Posterior cingulate gyrus (tissue), 11 donors: Measurements from ENCODE around the gene DNAH2.

Source experiments
- DNase-seq, 10 donors: peaks; one replicate each; pipeline versions ENCODE4 v3.0.0 to v3.0.0-alpha.2; 2020 to 2021; ENCODE audit warnings: mixed read lengths in 3 of 10
- intact Hi-C: fragments of 100-400 bp; cut with DNase I; formaldehyde crosslinking; loops from one replicate; pipeline ENCODE4 v1.15.1; 2023

DNAH2 gene, protein sequence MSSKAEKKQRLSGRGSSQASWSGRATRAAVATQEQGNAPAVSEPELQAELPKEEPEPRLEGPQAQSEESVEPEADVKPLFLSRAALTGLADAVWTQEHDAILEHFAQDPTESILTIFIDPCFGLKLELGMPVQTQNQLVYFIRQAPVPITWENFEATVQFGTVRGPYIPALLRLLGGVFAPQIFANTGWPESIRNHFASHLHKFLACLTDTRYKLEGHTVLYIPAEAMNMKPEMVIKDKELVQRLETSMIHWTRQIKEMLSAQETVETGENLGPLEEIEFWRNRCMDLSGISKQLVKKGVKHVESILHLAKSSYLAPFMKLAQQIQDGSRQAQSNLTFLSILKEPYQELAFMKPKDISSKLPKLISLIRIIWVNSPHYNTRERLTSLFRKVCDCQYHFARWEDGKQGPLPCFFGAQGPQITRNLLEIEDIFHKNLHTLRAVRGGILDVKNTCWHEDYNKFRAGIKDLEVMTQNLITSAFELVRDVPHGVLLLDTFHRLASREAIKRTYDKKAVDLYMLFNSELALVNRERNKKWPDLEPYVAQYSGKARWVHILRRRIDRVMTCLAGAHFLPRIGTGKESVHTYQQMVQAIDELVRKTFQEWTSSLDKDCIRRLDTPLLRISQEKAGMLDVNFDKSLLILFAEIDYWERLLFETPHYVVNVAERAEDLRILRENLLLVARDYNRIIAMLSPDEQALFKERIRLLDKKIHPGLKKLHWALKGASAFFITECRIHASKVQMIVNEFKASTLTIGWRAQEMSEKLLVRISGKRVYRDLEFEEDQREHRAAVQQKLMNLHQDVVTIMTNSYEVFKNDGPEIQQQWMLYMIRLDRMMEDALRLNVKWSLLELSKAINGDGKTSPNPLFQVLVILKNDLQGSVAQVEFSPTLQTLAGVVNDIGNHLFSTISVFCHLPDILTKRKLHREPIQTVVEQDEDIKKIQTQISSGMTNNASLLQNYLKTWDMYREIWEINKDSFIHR (N-terminal part only)

DNA sequence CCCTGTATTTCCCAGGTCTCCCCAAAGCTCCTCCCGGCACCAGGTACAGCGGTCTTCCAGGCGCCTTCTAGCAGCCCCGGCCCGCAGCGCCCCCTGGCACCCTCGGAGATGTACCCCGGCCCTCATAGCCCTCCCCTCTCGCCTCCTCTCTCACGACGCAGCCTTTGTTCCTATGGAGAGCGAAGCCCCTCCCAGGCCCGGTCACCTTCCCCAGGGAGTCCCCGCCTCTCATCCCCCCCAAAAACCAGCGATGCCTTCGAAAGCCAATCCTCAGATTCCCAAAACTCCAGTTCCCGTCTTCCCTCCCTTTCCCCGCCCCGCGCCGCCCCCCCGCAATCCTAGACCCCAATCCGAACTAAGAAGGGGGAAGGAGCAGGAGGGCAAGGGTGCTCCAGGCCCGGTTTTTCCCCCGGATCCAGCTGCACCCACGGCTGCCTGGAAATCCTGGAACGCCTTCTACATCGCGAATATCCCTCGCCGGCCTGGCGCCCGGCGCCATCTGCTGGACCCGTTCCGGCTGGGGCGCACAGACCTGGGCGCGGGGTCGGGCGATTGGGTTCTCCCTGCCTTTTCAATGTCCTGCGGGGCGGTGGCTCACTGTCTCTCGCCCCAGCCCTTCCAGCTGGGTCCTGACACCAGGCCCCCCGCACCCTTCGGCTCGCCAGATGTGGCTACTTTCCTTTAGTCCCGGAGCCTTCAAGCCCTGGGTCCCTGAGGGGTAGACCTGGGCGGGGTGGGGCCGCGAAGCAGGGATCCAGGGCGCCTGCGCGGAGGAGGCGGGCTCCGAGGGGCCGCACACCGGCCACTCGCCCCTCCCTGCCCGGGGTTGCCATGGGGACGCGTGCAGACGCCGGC, at the start of gene DNAH2:
DNAH2 (plus strand) TSS at position 844 of the 855 bp plus-strand sequence. CDS start 1,991 bp downstream, outside the sequence.
- peak; percentile 68 to 97 (median 81) for DNase-seq
- intact Hi-C loops, result no loop called here

DNA sequence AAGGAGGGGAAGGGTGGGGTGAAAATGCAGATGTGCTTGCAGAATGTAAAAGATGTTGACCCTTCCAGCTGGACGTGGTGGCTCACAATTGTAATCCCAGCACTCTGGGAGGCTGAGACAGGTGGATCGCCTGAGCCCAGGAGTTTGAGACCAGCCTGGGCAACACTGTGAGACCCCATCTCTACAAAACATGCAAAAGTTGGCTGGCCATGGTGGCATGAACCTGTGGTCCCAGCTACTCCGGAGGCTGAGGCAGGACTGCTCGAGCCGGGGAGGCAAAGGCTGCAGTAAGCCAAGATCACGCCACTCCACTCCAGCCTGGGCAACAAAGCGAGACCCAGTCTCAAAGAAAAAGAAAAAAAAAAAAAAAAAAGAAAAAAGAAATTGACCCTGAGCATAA, 49.1 kb upstream of the DNAH2 start:
- peak in 1 of 10 donors; percentile 70 for DNase-seq
- intact Hi-C loops, result no loop called here

DNA sequence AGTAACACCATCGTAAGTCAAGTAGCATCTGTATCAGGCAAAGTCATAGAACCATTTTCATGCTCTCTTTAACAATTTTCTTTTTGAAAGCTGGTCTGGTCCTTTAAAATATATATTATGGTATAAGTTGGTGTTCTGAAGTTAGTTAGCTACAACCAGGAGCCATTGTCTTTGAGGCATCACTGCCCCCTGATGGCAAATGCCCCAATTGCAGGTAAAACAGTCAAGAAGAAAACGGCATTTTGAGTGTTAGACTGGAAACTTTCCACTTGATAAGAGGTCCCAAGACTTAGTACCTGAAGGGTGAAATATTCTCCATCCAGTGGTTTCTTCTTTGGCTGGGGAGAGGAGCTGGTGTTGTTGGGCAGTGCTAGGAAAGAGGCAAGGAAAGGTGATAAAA, 44.3 kb upstream of the DNAH2 start:
- no peak for DNase-seq
- intact Hi-C loops, result no loop called here

DNA sequence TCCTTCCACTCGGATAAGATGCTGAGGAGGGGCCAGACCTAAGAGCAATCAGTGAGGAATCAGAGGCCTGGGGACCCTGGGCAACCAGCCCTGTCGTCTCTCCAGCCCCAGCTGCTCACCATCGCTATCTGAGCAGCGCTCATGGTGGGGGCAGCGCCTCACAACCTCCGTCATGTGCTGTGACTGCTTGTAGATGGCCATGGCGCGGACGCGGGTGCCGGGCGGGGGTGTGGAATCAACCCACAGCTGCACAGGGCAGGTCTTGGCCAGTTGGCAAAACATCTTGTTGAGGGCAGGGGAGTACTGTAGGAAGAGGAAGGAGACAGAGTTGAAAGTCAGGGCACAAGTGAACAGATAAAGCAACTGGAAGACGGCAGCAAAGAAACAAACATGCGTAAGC, 42.6 kb upstream of the DNAH2 start:
- no peak for DNase-seq
- intact Hi-C loops, result no loop called here

DNA sequence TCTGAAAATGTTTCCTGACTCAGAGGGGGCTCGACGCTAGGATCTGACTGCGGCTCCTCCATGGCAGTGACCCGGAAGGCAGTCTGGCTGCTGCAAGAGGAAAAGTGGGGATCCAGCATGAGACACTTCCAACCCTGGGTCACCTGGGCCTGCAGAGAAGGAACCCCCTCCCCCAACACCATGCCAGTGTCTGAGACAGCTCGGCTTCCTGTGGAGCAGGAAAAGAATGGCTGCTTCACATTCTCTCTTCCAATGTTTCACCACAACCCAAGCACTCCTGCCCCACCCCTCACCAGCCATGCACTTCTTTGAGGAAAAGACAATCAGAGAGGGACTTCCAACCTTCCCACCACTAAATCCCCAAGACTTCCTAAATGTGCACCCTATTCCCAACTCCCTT, 41.0 kb upstream of the DNAH2 start:
- intact Hi-C loops, result no loop called here
- no peak for DNase-seq

DNA sequence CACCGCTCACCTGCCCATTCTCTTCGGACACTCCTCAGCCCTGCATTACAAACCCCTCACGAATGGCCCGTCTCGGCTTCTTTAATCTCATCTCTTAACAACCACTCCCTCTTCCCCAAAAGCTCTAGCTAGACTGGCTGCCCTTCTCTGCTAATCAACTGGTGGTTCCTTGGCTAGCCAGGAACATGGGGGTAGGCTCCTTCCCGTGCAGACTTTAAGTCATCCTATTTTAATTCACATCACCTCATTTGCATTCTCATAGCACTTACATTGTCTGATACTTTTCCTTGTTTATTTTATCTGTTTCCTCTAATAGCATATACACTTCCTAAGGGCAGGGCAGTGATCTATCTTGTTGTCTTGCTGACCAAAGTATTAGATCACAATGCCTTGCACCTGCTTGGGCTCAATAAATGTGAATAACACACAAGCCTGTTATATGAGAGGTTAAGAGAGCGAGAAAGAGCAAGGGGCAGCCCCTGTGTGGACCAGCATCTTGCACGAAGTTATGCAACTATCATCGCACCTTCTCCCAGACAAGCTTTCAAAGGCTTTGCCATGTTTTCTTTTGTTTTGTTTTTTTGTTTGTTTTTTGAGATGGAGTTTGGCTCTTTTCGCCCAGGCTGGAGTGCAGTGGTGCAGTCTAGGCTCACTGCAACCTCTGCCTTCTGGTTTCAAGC, 40.0 kb upstream of the DNAH2 start:
- DNase-seq, result no peak
- intact Hi-C loops, result no loop called here

DNA sequence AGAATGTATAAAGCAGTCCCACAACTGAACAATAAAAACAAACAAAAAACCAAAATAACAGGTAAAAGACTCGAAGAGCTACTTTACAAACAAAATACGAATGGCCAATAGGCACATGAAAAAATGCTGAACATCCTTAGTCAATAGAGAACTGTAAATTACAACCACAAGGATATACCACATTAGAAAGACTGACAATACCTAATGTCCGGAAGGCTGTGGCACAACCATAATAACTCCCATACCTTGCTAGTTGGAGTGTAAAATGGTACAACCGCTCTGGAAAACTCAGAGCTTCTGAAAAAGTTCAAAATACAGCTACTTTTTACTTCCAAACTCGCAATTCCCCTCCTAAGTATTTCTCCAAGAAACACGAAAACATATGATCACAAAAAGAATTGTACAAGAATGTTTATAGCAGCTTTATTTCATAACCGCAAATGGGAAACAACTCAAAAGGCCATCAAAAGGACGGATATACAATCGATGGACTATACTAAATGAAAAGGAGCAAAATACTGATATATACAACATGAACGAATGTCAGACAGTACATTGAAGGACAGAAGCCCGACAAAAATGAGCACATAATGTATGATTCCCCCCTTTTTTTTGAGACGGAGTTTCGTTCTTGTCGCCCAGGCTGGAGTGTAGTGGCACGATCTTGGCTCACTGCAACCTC, 32.6 kb upstream of the DNAH2 start:
- intact Hi-C loops, result loop anchor here (5.0 kb wide), 2 partner anchors 113 to 283 kb away; partner anchors contain the start of gene TMEM256
- no peak for DNase-seq

DNA sequence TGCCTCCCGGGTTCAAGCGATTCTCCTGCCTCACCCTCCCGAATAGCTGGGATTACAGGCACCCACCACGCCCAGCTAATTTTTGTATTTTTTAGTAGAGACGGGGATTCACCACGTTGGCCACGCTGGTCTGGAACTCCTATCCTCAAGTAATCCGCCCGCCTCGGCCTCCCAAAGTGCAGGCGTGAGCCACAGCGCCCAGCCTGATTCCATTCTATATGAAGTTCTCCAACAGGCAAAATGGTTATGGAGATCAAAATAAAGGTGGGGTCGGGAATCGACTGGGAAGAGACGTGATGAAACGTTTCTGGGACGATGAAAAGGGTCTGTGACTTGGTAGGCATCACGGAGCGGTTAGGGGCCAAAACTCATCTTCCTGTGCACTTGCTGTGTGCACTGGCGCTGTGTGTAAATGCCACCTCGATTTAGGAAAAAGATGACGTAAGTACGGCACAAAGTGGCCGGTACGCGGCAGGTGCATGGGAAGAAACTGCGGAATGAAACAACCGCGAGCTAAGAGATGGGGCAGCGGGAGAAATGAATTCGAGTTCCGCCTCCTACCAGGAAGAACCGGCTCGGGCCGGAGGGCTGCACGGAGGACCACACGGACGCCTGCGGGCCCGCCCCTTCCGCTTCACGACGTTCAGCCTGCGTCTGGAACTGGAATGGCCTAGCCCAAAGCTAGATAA, 31.9 kb upstream of the DNAH2 start:
- peak; percentile 89 to 99 (median 94) for DNase-seq
- intact Hi-C loops, result loop anchor here (2.0 to 5.0 kb wide), 3 partner anchors 71 to 283 kb away; partner anchors contain the start of genes FXR2 and TMEM256

DNA sequence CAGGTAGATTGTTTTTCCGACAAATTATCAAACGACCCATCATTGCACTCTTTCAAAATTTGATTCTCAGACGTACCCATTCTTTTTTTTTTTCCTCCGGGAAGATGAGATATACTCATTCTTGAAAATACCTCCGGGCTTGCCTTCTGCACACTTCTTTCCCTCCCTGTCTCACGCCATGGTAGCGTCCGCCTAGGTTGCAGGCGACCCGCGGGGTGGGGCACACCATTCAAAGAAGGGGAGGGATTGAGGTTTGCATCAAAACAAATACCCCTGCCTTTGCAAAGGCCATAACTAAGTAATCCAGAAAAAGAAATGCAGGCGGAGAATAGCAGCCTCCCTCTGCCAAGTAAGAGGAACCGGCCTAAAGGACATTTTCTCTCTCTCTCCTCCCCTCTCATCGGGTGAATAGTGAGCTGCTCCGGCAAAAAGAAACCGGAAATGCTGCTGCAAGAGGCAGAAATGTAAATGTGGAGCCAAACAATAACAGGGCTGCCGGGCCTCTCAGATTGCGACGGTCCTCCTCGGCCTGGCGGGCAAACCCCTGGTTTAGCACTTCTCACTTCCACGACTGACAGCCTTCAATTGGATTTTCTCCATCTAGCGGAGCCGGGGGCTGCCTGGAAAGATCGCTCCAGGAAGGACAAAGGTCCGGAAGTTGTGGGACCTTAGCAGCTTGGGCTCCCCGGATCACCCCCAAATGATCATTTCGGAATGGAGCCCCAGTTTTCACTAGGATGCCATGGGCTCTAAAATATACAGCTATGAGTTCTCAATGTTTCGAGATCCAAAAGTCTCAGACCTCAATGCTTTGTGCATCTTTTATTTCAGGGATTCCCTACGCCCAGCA, 31.1 kb upstream of the DNAH2 start:
- DNase-seq, result peak; percentile 65 to 96 (median 78)
- intact Hi-C loops, result loop anchor here (2.0 to 5.0 kb wide), 3 partner anchors 72 to 284 kb away; partner anchors contain the start of genes FXR2 and TMEM256

DNA sequence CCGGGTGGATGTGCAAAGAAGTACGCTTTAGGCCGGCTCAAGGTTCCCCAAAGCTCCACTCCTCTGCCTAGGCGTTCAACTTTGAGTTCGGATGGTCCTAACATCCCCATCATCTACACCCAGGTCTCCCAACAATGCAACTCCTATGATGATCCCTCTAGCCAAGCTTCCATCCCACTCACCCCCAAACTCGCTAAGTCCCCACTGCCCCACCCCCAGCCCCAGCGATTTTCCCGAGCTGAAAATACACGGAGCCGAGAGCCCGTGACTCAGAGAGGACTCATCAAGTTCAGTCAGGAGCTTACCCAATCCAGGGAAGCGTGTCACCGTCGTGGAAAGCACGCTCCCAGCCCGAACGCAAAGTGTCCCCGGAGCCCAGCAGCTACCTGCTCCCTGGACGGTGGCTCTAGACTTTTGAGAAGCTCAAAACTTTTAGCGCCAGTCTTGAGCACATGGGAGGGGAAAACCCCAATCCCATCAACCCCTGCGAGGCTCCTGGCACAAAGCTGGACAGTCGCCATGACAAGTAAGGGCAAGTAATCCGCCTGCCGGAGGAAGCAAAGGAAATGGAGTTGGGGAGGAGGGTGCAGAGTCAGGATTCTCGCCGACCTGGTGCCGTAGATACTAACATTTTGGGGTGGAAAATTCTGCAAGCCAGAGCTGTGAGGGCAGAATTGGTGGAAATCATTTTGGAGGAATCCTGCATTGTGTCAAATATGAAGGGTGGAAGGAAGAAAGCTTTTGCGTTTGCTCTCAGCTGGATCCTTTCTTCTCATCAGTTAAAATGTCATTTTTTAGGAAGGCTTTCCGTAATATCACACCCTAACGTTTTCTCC, 30.3 kb upstream of the DNAH2 start, which contains the start of gene TP53:
TP53 (minus strand) TSS at position 419 of the 836 bp plus-strand sequence. CDS start 10,896 bp downstream, outside the sequence.
- intact Hi-C loops, result loop anchor here (2.0 to 5.0 kb wide), 3 partner anchors 72 to 285 kb away; partner anchors contain the start of genes FXR2 and TMEM256

DNA sequence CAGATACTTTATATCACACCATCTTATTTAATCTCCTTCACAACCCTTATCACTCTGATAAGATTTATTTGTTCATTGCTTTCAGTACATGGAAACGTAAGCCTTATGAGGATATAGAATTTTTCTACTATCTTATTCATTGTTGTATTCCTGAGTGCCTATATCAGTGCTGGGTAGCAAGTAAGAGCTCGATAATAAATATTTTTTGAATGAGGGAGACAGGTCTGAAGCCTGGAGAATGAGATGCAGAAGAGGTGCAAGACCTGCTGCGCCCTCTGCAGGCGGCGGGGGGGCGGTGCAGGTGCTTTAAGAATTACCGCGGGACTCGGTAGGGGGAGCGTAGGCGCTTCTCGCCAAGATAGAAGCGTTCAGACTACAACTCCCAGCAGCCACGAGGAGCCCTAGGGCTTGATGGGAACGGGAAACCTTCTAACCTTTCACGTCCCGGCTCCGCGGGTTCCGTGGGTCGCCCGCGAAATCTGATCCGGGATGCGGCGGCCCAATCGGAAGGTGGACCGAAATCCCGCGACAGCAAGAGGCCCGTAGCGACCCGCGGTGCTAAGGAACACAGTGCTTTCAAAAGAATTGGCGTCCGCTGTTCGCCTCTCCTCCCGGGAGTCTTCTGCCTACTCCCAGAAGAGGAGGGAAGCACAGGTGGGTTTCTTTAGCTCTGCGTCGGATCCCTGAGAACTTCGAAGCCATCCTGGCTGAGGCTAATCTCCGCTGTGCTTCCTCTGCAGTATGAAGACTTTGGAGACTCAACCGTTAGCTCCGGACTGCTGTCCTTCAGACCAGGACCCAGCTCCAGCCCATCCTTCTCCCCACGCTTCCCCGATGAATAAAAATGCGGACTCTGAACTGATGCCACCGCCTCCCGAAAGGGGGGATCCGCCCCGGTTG, 29.4 kb upstream of the DNAH2 start, which contains the start of gene WRAP53:
WRAP53 (plus strand) TSS at position 570 of the 900 bp plus-strand sequence; CDS start at position 742, 172 bp downstream.
- peak; percentile 96 to 100 (median 98) for DNase-seq
- intact Hi-C loops, result loop anchor here (2.0 to 5.0 kb wide), 4 partner anchors 53 to 286 kb away; partner anchors contain the start of genes FXR2 and TMEM256

More for the DNA sequence above, 30.3 kb upstream of the DNAH2 start, which contains the start of gene TP53:
- peak; percentile 84 to 97 (median 90) for DNase-seq

DNA sequence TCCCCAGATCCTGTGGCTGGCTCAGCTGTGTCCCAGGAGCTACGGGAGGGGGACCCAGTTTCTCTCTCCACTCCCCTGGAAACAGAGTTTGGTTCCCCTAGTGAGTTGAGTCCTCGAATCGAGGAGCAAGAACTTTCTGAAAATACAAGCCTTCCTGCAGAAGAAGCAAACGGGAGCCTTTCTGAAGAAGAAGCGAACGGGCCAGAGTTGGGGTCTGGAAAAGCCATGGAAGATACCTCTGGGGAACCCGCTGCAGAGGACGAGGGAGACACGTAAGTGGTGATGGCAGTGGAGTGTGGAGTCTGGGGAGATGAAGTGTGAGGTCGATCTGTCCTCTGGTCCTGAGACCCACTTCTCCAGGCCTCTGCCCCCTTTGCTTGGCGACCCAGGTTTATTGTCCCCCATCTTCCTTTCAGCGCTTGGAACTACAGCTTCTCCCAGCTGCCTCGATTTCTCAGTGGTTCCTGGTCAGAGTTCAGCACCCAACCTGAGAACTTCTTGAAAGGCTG, 28.7 kb upstream of the DNAH2 start:
- peak in 1 of 10 donors; percentile 78 for DNase-seq
- intact Hi-C loops, result loop anchor here (2.0 to 5.0 kb wide), 3 partner anchors 54 to 287 kb away; partner anchors contain the start of gene TMEM256

DNA sequence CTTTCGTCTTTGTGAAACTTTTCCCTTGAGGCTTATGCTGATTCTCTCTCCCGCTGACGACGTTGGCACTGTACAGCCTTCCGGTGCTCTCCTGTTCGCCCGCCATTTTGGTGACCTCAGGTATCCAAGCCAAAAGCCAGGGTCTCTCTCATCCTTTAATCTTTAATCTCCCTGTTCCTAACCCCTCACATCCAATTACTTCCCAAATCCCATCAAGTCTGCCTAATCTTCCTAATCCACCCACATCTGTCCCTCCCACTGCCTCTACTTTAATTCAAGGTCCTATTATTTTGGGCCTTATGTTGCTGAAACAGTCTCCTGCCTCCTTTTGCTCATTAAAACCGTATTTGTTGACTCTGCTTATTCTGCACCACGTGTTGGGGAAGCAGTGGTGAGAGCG, 22.0 kb upstream of the DNAH2 start:
- intact Hi-C loops, result no loop called here
- DNase-seq, result no peak

DNA sequence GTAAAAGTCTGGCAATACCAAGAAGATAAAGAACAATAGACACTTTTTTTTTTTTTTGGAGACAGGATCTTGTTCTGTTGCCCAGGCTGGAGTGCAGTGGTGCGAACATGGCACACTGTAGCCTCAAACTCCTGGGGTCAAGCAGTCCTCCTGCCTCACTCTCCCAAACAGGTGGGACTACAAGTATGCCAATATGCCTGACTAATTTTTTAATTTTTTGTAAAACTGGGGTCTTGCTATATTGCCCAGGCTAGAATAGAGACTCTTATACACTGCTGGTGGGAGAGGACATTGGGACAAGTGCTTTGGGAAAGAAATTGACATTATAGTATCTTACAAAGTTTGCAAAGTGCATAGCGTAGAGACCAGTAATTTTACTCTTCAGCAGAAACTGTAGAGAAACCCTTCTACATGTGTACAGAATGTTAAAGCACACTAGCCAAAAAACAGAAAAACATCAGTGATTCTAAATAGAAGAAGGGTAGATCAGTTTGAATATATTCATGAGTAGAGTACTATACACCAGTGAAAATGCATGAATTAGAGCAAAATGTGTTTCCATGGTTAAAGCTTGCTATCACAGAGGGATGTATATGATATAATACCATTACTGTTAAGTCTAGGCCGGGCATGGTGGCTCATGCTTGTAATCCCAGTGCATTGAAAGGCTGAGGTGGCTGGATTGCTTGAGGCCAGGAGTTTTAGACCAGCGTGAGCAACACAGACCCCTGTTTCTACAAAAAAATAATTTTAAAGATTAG, 19.5 kb upstream of the DNAH2 start:
- intact Hi-C loops, result no loop called here
- no peak for DNase-seq
